ENCODE data around the gene MYO5C.
"Not testable (repeated sequence)": the region's sequence is repeated elsewhere in the genome, so short reads cannot be mapped to it uniquely, and the experiment has no call there.

MYO5C gene

GRCh38 chr15:52180851-52181450, 114.7 kb downstream of the MYO5C start:
- Mint-ChIP-seq H3K27ac (peak overlapping the region; percentile 89), H3K27me3 (ENCODE audit: low read depth) (no peaks in the 10 kb centered on the region), H3K4me3 (peak overlapping the region; percentile 90), H3K4me1 (ENCODE audit: low read depth) (peaks cover 29% of the 10 kb centered on the region), H3K36me3 (ENCODE audit: low read depth) (peaks cover 5% of the 10 kb centered on the region), H3K9me3 (peaks cover 3% of the 10 kb centered on the region)

GRCh38 chr15:52180196-52180835, 115.3 kb downstream of the MYO5C start:
- Mint-ChIP-seq H3K9me3 (peaks cover 3% of the 10 kb centered on the region), H3K36me3 (ENCODE audit: low read depth) (peaks cover 5% of the 10 kb centered on the region), H3K27me3 (ENCODE audit: low read depth) (no peaks in the 10 kb centered on the region), H3K4me3 (peak overlapping the region; percentile 90), H3K4me1 (ENCODE audit: low read depth) (peaks cover 29% of the 10 kb centered on the region), H3K27ac (peak overlapping the region; percentile 89)

DNA sequence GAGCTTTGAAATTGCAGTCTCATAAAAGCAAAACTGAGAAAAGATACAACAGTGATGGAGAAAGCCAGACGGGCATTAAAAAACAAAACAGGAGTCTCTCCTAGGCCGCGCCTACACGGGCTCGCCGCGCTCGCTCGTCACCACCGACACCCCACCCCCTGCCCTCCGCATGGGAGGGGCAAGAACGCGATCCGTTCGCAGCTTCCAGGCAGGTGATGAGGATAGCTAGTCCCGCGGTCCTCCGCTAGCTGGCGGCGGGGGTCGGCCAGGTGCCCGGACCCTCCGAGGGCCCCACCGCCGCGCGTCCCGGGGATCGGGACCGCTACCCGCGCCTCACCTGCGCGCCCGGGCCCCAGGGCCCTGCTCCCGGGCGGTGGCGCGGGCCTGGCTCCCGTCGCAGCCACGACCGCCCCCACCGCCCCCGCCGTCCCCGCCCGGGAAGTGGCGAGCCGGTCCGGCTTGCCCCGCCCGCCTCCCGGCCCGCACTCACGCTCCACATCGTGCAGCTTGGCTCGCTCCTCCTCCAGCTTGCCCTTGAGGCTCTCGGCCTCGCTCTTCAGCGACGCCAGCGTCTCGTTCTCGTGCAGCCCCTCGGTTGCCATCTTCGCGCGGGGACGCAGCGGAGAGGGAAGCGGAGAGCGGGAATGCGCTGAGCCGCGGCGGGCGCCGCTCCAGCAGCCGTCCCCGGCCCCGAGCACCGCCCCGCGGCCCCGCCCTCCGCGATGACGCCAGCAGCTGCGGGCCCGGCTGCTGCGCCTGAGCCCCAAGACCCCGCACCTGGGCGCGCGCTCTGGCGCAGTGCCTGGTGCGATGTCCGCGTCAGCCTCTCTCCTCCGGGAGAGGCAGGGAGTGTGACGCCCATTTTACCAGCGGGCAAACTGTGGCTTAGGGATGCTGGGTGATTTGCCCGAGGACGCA, 116.1 kb downstream of the MYO5C start:
- Mint-ChIP-seq H3K4me1 (ENCODE audit: low read depth) (peaks cover 29% of the 10 kb centered on the region), H3K9me3 (peaks cover 3% of the 10 kb centered on the region), H3K4me3 (peak overlapping the region; percentile 90), H3K36me3 (ENCODE audit: low read depth) (peaks cover 5% of the 10 kb centered on the region), H3K27ac (peak overlapping the region; percentile 95), H3K27me3 (ENCODE audit: low read depth) (no peaks in the 10 kb centered on the region)

DNA sequence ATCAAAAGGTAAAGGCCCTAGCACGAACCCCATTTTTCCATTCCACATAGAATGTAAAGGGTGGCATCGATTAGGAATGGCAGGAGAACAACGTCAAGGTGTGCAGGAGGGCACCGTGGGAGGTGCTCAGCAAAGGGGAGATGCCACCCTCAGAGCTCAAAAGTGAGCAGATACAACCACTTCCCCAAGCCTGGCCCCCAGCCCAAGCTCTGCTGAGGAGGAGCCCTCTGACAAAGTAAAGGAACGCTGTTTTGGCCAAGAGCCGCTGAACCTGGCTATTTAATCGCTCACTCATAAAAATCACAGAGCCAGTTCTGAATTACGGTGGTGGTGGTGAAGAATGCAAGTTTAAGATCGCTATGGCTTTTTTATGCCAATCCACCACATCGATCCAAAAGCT, 116.8 kb downstream of the MYO5C start:
- Mint-ChIP-seq H3K36me3 (ENCODE audit: low read depth) (peaks cover 5% of the 10 kb centered on the region), H3K27me3 (ENCODE audit: low read depth) (no peaks in the 10 kb centered on the region), H3K4me3 (peak overlapping the region; percentile 90), H3K9me3 (peaks cover 3% of the 10 kb centered on the region), H3K27ac (peak overlapping the region; percentile 92), H3K4me1 (ENCODE audit: low read depth) (peaks cover 31% of the 10 kb centered on the region)

- H3K9me3 Mint-ChIP-seq: no peaks in the 10 kb centered on the region
- peaks cover 16% of the 10 kb centered on the region for H3K4me1 Mint-ChIP-seq (ENCODE audit: low read depth)
- no peaks in the 10 kb centered on the region for H3K27me3 Mint-ChIP-seq (ENCODE audit: low read depth)
- H3K4me3 Mint-ChIP-seq: no peak overlapping the region
- peaks cover 5% of the 10 kb centered on the region for H3K36me3 Mint-ChIP-seq (ENCODE audit: low read depth)
- no peak overlapping the region for H3K27ac Mint-ChIP-seq
Observed at GRCh38 chr15:52172869-52173268, 122.7 kb downstream of the MYO5C start.

- H3K4me3 Mint-ChIP-seq: no peak overlapping the region
- H3K9me3 Mint-ChIP-seq: no peaks in the 10 kb centered on the region
- H3K27me3 Mint-ChIP-seq (ENCODE audit: low read depth): no peaks in the 10 kb centered on the region
- peaks cover 5% of the 10 kb centered on the region for H3K36me3 Mint-ChIP-seq (ENCODE audit: low read depth)
- peaks cover 16% of the 10 kb centered on the region for H3K4me1 Mint-ChIP-seq (ENCODE audit: low read depth)
- no peak overlapping the region for H3K27ac Mint-ChIP-seq
Observed at GRCh38 chr15:52171807-52172206, 123.8 kb downstream of the MYO5C start.

- no peak overlapping the region for H3K4me3 Mint-ChIP-seq
- H3K27me3 Mint-ChIP-seq (ENCODE audit: low read depth): no peaks in the 10 kb centered on the region
- H3K4me1 Mint-ChIP-seq (ENCODE audit: low read depth): peaks cover 13% of the 10 kb centered on the region
- peaks cover 4% of the 10 kb centered on the region for H3K36me3 Mint-ChIP-seq (ENCODE audit: low read depth)
- H3K9me3 Mint-ChIP-seq: no peaks in the 10 kb centered on the region
- H3K27ac Mint-ChIP-seq: peak overlapping the region; percentile 3
Observed at GRCh38 chr15:52171386-52171785, 124.2 kb downstream of the MYO5C start.

DNA sequence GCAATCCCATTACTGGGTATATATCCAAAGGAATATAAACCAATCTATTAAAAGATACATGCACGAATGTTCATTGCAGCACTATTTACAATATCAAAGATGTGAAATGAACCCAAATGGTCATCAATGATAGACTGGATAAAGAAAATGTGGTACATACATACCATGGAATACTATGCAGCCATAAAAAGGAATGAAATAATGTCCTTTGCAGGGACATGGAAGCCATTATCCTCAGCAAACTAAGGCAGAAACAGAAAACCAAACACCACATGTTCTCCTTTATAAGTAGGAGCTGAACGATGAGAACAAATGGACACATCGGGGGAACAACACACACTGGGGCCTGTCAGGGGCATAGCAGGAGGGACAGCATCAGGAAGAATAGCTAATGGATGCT, 125.4 kb downstream of the MYO5C start:
- H3K27ac Mint-ChIP-seq; H3K9me3 Mint-ChIP-seq; H3K27me3 Mint-ChIP-seq (ENCODE audit: low read depth); H3K36me3 Mint-ChIP-seq (ENCODE audit: low read depth); H3K4me3 Mint-ChIP-seq: not testable (repeated sequence)
- peaks cover 12% of the 10 kb centered on the region for H3K4me1 Mint-ChIP-seq (ENCODE audit: low read depth)

DNA sequence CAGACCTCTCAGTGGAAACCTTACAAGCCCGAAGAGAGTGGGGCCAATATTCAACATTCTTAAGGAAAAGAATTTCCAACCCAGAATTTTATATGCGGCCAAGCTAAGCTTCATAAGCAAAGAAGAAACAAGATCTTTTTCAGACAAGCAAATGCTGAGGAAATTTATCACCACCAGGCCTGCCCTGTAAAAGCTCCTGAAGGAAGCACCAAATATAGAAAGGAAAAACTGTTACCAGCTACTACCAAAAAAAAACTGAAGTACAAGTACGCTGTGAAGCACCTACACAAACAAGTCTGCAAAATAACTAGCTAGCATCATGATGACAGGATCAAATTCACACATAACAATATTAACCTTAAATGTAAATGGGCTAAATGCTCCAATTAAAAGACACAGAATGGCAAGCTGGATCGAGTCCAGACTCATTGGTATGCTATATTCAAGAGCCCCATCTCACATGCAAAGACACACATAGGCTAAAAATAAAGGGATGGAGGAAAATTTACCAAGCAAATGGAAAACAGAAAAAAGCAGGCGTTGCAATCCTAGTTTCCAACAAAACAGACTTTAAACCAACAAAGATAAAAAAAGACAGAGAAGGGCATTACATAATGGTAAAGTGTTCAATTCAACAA, 130.0 kb downstream of the MYO5C start:
- not testable (repeated sequence) for H3K27me3 Mint-ChIP-seq (ENCODE audit: low read depth); H3K27ac Mint-ChIP-seq; H3K9me3 Mint-ChIP-seq; H3K4me3 Mint-ChIP-seq
- Mint-ChIP-seq H3K36me3 (ENCODE audit: low read depth) (peaks cover 11% of the 10 kb centered on the region), H3K4me1 (ENCODE audit: low read depth) (peaks cover 11% of the 10 kb centered on the region)

- Mint-ChIP-seq H3K36me3 (ENCODE audit: low read depth) (peaks cover 12% of the 10 kb centered on the region), H3K9me3 (no peaks in the 10 kb centered on the region), H3K4me3 (no peak overlapping the region), H3K27me3 (ENCODE audit: low read depth) (no peaks in the 10 kb centered on the region), H3K27ac (no peak overlapping the region), H3K4me1 (ENCODE audit: low read depth) (peaks cover 10% of the 10 kb centered on the region)
Observed at GRCh38 chr15:52164631-52165265, 130.9 kb downstream of the MYO5C start.

DNA sequence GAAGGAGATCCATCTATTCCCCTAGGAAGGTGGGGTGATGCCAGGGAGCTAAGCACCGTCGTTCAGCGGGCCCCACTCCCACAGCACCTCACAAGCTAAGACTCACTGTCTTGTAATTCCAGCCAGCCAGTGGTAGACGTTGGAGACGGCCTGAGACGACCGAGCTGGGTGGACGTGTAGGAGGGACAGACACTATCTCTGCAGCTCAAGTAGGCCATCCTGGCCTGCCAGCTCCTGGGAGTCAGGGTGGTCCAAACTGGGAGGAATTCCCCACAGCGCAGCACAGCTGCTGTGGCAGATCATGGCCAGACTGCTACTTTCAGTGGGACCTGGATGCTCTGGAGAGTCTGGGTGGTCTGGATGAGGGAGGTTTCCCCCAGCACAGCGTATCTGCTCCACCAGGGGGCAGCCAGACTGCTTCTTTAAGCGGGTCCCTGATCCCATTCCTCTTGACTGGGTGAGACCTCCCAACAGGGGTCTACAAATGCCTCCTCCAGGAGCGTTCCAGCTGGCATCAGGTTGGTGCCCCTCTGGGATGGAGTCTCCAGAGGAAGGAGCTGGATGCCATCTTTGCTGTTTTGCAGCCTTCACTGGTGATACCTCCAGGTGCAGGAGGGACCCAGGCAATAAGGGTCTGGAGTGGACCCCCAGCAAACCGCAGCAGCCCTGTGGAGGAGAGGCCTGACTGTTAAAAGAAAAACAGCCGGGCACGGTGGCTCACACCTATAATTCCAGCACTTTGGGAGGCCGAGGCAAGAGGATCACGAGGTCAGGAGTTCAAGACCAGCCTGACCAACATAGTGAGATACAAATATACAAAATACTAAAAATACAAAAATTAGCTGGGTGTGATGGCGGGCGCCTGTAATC, 132.0 kb downstream of the MYO5C start:
- Mint-ChIP-seq H3K27me3 (ENCODE audit: low read depth) (no peaks in the 10 kb centered on the region), H3K4me3 (no peak overlapping the region)

GRCh38 chr15:52162876-52163275, 132.7 kb downstream of the MYO5C start:
- H3K27ac Mint-ChIP-seq: no peak overlapping the region
- H3K9me3 Mint-ChIP-seq: no peaks in the 10 kb centered on the region
- no peak overlapping the region for H3K4me3 Mint-ChIP-seq
- peaks cover 9% of the 10 kb centered on the region for H3K4me1 Mint-ChIP-seq (ENCODE audit: low read depth)
- H3K27me3 Mint-ChIP-seq (ENCODE audit: low read depth): no peaks in the 10 kb centered on the region
- H3K36me3 Mint-ChIP-seq (ENCODE audit: low read depth): peaks cover 13% of the 10 kb centered on the region

More for the DNA sequence above, 132.0 kb downstream of the MYO5C start:
- no peaks in the 10 kb centered on the region for H3K9me3 Mint-ChIP-seq
- H3K36me3 Mint-ChIP-seq (ENCODE audit: low read depth): peaks cover 13% of the 10 kb centered on the region
- peaks cover 9% of the 10 kb centered on the region for H3K4me1 Mint-ChIP-seq (ENCODE audit: low read depth)
- H3K27ac Mint-ChIP-seq: no peak overlapping the region

- no peak overlapping the region for H3K4me3 Mint-ChIP-seq
- H3K36me3 Mint-ChIP-seq (ENCODE audit: low read depth): peaks cover 13% of the 10 kb centered on the region
- H3K4me1 Mint-ChIP-seq (ENCODE audit: low read depth): peaks cover 9% of the 10 kb centered on the region
- H3K9me3 Mint-ChIP-seq: no peaks in the 10 kb centered on the region
- no peak overlapping the region for H3K27ac Mint-ChIP-seq
- H3K27me3 Mint-ChIP-seq (ENCODE audit: low read depth): no peaks in the 10 kb centered on the region
Observed at GRCh38 chr15:52162260-52162659, 133.3 kb downstream of the MYO5C start.

Measured in T-helper 1 cell treated with Interleukin-12 subunit alpha and Interleukin-12 subunit beta and Interleukin-4 antibody, amounts not matched to agents 30 μg/mL and 1 μg/mL, for 36 hours (primary cell).